ENCODE data around the gene TSPAN6.

TSPAN6 gene

DNA sequence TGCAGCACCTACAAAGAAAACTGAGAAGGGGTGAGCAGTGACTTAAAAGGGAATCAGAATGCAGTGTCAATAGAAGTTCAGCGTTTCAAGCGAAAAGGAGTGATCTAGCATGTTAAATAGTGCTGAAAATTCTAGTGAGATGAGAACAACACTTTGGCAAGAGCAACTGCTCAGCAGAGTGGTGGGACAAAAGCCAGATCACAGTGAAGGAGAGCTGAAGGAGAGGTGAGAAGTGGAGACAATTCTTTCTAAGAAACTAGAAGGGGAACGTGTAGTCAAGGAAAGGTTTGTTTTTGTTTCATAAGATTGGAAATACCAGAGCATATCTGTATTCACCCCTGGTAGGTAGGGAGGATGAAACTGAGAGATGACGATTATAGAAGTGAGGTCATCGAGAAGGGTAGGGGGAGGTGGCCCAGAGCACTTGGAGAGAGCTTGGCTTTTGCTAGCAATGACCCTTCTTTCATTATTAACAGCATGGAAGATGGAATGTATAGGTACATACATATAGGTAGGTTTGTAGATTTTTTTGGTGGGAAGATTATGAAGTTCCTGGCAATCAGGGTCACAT, 41.1 kb upstream of the TSPAN6 start:
- no peak overlapping the region for H3K4me3 ChIP-seq (ENCODE audit: low read length)
- peak; percentile 37 for DNase-seq (ENCODE audit: low read depth)
- TF ChIP-seq, protein P1, sequence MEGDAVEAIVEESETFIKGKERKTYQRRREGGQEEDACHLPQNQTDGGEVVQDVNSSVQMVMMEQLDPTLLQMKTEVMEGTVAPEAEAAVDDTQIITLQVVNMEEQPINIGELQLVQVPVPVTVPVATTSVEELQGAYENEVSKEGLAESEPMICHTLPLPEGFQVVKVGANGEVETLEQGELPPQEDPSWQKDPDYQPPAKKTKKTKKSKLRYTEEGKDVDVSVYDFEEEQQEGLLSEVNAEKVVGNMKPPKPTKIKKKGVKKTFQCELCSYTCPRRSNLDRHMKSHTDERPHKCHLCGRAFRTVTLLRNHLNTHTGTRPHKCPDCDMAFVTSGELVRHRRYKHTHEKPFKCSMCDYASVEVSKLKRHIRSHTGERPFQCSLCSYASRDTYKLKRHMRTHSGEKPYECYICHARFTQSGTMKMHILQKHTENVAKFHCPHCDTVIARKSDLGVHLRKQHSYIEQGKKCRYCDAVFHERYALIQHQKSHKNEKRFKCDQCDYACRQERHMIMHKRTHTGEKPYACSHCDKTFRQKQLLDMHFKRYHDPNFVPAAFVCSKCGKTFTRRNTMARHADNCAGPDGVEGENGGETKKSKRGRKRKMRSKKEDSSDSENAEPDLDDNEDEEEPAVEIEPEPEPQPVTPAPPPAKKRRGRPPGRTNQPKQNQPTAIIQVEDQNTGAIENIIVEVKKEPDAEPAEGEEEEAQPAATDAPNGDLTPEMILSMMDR (conservative IDR thresholded peaks at IDR 0.05; ENCODE audit: low read length) = no peak

DNA sequence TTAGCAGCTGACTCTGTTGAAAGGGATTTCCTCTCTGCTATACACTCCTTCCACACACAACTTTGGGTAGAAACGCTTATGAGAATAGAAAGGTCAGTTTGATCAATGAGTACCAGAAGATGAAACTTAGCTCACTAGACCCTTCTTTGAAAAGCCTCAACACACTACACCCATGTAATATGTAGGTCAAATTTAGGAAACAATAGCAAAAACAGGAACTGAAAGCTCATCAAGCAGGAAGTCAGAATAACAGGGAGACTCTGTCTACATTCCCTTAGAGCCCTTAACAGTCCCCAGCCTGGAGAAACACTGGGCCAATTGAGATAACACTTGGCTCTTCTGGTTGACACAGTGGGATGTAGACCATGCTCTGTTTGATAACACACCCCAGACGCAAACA, 38.1 kb upstream of the TSPAN6 start:
- H3K4me3 ChIP-seq (ENCODE audit: low read length) = no peak overlapping the region
- no peak for DNase-seq (ENCODE audit: low read depth)
- TF ChIP-seq, protein P1 (conservative IDR thresholded peaks at IDR 0.05; ENCODE audit: low read length) = no peak

DNA sequence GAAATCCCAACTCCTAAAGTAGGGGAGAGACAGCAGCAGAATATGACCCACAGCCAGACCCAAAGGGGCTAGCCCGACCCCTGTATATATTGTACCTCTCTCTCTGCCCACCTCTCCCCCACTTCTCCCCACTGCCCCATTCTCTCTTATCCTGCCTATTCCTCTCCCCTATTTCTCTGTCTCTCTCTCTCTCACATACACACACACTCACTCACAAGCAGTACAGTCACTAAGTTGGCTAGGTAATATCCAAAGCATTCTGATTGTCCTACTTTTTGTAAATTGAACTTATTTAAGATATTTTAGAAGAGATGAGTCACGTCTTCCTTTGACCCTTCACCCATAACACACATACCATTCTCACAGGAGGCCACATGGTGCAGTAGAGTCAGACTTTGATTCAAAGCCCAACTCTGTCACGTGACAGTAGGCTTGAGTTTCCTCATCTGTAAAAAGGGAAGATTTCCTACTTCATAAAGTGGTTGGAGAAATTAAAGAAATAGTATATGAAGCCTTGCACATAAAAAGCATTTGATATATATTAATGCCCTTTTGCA, 36.9 kb upstream of the TSPAN6 start:
- H3K4me3 ChIP-seq (ENCODE audit: low read length) = no peak overlapping the region
- TF ChIP-seq, protein P1 (conservative IDR thresholded peaks at IDR 0.05; ENCODE audit: low read length) = no peak
- peak; percentile 68 for DNase-seq (ENCODE audit: low read depth)

DNA sequence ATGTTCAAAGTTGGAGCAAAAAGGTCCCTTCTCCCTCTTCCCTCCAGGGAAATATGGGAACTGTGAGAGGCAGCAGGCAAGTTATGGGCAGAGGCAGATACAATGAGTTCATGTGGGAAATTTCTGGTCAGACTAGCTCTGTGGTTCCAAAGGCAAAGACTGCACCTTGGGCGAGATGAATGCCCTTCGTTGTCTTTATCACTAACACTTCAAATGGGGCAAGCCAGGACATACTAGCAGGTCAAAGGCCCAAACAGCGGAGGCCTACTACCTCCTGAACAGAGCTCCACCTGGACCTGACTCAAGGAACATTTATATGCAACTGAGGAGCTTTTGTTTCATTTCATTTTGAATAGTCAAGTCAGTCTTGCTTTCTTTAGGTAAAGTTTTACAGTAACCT, 36.4 kb upstream of the TSPAN6 start:
- H3K4me3 ChIP-seq (ENCODE audit: low read length) = no peak overlapping the region
- DNase-seq (ENCODE audit: low read depth) = no peak
- TF ChIP-seq, protein P1 (conservative IDR thresholded peaks at IDR 0.05; ENCODE audit: low read length) = no peak

DNA sequence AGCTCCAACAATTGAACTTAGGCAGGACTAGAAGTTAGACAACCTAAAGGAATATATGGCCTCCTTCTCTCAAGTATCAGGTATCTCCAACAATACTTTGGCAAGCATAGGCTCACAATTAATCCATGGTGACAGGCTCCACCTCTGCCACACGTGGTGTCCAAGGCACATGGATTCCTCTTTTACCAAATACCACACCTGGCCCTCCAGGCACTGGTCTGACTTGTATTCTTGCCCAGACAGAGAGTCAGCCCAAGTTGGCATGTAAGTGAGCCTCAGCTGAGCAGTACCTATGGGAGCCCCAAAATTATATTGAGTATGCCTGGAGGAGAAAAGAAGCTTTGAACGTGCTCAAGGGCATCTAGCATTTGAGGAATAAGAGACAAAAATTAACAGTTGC, 27.0 kb upstream of the TSPAN6 start:
- TF ChIP-seq, protein P1 (conservative IDR thresholded peaks at IDR 0.05; ENCODE audit: low read length) = no peak
- no peak overlapping the region for H3K4me3 ChIP-seq (ENCODE audit: low read length)
- no peak for DNase-seq (ENCODE audit: low read depth)

DNA sequence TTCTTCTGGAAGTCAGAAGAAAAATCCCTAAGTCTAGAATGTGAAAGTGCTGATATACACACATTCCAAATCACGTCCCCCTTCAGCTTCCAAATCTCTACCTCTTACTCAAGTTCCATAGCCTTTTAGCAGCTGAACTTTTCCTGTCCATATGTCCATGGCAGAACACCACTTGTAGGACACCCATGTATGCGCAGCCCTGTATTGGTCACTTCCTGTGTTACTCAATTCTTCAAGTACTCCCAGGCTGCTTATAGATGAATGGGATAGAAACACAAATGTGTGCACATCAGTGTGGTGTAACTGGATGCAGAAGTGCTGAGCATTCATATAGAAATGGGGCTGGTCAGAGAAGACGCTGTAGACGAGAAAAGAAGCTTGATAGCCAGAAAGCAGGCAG, 26.2 kb upstream of the TSPAN6 start:
- no peak overlapping the region for H3K4me3 ChIP-seq (ENCODE audit: low read length)
- TF ChIP-seq, protein P1 (conservative IDR thresholded peaks at IDR 0.05; ENCODE audit: low read length) = no peak
- no peak for DNase-seq (ENCODE audit: low read depth)

DNA sequence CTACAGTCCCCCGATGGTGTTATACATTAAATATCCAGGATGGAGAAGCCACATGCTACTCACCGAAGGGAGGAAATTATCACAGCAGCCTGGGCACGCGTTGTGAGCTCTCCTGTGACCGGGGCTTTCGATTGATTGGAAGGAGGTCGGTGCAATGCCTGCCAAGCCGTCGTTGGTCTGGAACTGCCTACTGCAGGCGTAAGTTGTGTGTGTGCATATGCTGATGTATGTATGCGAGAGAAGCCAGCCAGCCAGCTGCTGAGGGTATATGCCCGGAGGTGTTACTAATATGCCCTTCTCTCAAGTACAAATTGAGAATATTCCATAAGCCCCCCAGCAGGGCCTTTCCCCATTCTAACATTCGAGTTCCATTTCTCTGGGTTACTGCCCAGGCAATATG, 25.6 kb upstream of the TSPAN6 start:
- TF ChIP-seq, protein P1 (conservative IDR thresholded peaks at IDR 0.05; ENCODE audit: low read length) = no peak
- DNase-seq (ENCODE audit: low read depth) = no peak

More for the DNA sequence above, 25.6 kb upstream of the TSPAN6 start:
- no peak overlapping the region for H3K4me3 ChIP-seq (ENCODE audit: low read length)

Data from AG10803 (cell line).